H9 (cell line): Measurements from ENCODE around the gene PTGES2. TPM values are rescaled to one million over a fixed set of nuclear protein-coding genes. Genes with fewer than 3 reads are reported as not detected.

ENCODE experiments used
- DNase-seq: peaks from one replicate; pipeline ENCODE4 v3.0.0-alpha.2; 2017
- H2AFZ ChIP-seq: one replicate; pipeline ENCODE4 v1.6.1; 2013; ENCODE audit warnings: mild to moderate bottlenecking, low read length, control low read depth, moderate library complexity
- H2AK5ac ChIP-seq: 2 replicates; pipeline ENCODE4 v1.6.1; 2013; ENCODE audit warnings: low read length, control low read depth, mixed read lengths; ENCODE audit not compliant: insufficient read length
- H2BK120ac ChIP-seq: one replicate; pipeline ENCODE4 v1.6.1; 2013; ENCODE audit warnings: low read depth, mild to moderate bottlenecking, low read length, control low read depth, inconsistent platforms; ENCODE audit not compliant: poor library complexity, severe bottlenecking
- H2BK12ac ChIP-seq: 2 replicates; pipeline ENCODE4 v1.6.1; 2013; ENCODE audit warnings: low read length, control low read depth, mixed read lengths, low read depth; ENCODE audit not compliant: insufficient read length
- H2BK15ac ChIP-seq: 2 replicates; pipeline ENCODE4 v1.6.1; 2013; ENCODE audit warnings: low read depth, low read length, control low read depth
- H2BK20ac ChIP-seq: one replicate; pipeline ENCODE4 v1.6.1; 2013; ENCODE audit warnings: low read depth, mild to moderate bottlenecking, low read length, control low read depth, inconsistent platforms; ENCODE audit not compliant: poor library complexity, severe bottlenecking
- H2BK5ac ChIP-seq: 2 replicates; pipeline ENCODE4 v1.6.1; 2013; ENCODE audit warnings: low read length, control low read depth, mixed read lengths; ENCODE audit not compliant: insufficient read length
- H3K14ac ChIP-seq: 2 replicates; pipeline ENCODE4 v1.6.1; 2013; ENCODE audit warnings: low read length, control low read depth; ENCODE audit not compliant: insufficient read depth
- H3K18ac ChIP-seq: 2 replicates; pipeline ENCODE4 v1.6.1; 2013; ENCODE audit warnings: low read depth, mild to moderate bottlenecking, mixed read lengths, low read length, control low read depth; ENCODE audit not compliant: insufficient read length
- H3K23ac ChIP-seq: 2 replicates; pipeline ENCODE4 v1.6.1; 2013; ENCODE audit warnings: low read length, control low read depth, mixed read lengths, low read depth; ENCODE audit not compliant: insufficient read length
- H3K23me2 ChIP-seq: 2 replicates; pipeline ENCODE4 v1.6.1; 2013; ENCODE audit warnings: low read depth, mild to moderate bottlenecking, mixed read lengths, low read length, control low read depth; ENCODE audit not compliant: insufficient read length, poor library complexity, severe bottlenecking
- H3K27ac ChIP-seq: 2 replicates; pipeline ENCODE4 v1.5.1; 2013; ENCODE audit warnings: low read length, control low read depth, mixed read lengths, low read depth; ENCODE audit not compliant: insufficient read length
- H3K27me3 ChIP-seq: 2 replicates; pipeline ENCODE4 v1.6.1; 2013; ENCODE audit warnings: low read length, control low read depth, inconsistent platforms; ENCODE audit not compliant: insufficient read depth
- H3K4ac ChIP-seq: 2 replicates; pipeline ENCODE4 v1.6.1; 2013; ENCODE audit warnings: low read depth, mild to moderate bottlenecking, control low read depth, inconsistent platforms, low read length, moderate library complexity
- H3K4me1 ChIP-seq: 2 replicates; pipeline ENCODE4 v1.6.1; 2013; ENCODE audit warnings: low read length, control low read depth, inconsistent platforms; ENCODE audit not compliant: insufficient read depth
- H3K4me2 ChIP-seq: 2 replicates; pipeline ENCODE4 v1.6.1; 2013; ENCODE audit warnings: low read length, control low read depth, mixed read lengths; ENCODE audit not compliant: insufficient read length, insufficient read depth
- H3K56ac ChIP-seq: 2 replicates; pipeline ENCODE4 v1.6.1; 2013; ENCODE audit warnings: low read depth, mild to moderate bottlenecking, mixed read lengths, low read length, control low read depth; ENCODE audit not compliant: insufficient read length
- H3K79me1 ChIP-seq: 2 replicates; pipeline ENCODE4 v1.6.1; 2013; ENCODE audit warnings: low read depth, mild to moderate bottlenecking, moderate library complexity, low read length, control low read depth, inconsistent platforms; ENCODE audit not compliant: insufficient read depth, poor library complexity, severe bottlenecking
- H3K79me2 ChIP-seq: 2 replicates; pipeline ENCODE4 v1.6.1; 2013; ENCODE audit warnings: low read length, control low read depth, inconsistent platforms; ENCODE audit not compliant: insufficient read depth
- H3K9ac ChIP-seq: 2 replicates; pipeline ENCODE4 v1.6.1; 2013; ENCODE audit warnings: low read length, control low read depth, mixed read lengths; ENCODE audit not compliant: insufficient read length; ENCODE audit errors: extremely low read depth
- H3K9me3 ChIP-seq: one replicate; pipeline ENCODE4 v1.6.1; 2013; ENCODE audit warnings: low read depth, low read length, inconsistent platforms; ENCODE audit not compliant: control insufficient read depth
- H3T11ph ChIP-seq: one replicate; pipeline ENCODE4 v1.6.1; 2013; ENCODE audit warnings: mild to moderate bottlenecking, low read length, control low read depth, inconsistent platforms
- H4K20me1 ChIP-seq: one replicate; pipeline ENCODE4 v1.6.1; 2013; ENCODE audit not compliant: control insufficient read depth, insufficient read length, insufficient read depth
- H4K5ac ChIP-seq: 2 replicates; pipeline ENCODE4 v1.6.1; 2013; ENCODE audit warnings: low read depth, mild to moderate bottlenecking, mixed read lengths, low read length, control low read depth; ENCODE audit not compliant: insufficient read length
- H4K8ac ChIP-seq: replicated peaks from 2 replicates; pipeline ENCODE4 v1.6.1; 2013; ENCODE audit warnings: low read length, control low read depth, mixed read lengths, low read depth; ENCODE audit not compliant: insufficient read length
- H4K91ac ChIP-seq: 2 replicates; pipeline ENCODE4 v1.6.1; 2013; ENCODE audit warnings: low read depth, mild to moderate bottlenecking, moderate library complexity, mixed read lengths, low read length, control low read depth; ENCODE audit not compliant: insufficient read length
- H3K27ac Mint-ChIP-seq, 3 experiments: 2 replicates in 2 of 3; 3 replicates in 1 of 3; pipeline ENCODE4 v1.8.0; 2020 to 2021; ENCODE audit warnings: mixed read lengths in 3 of 3, mild to moderate bottlenecking in 1 of 3, moderate library complexity in 1 of 3
- H3K27me3 Mint-ChIP-seq: 2 replicates; pipeline ENCODE4 v1.8.0; 2021; ENCODE audit warnings: low read depth, mild to moderate bottlenecking, moderate library complexity, mixed read lengths
- H3K36me3 Mint-ChIP-seq, 3 experiments: 2 replicates in 2 of 3; 3 replicates in 1 of 3; pipeline ENCODE4 v1.8.0; 2020 to 2021; ENCODE audit warnings: low read depth in 3 of 3, mixed read lengths in 3 of 3; ENCODE audit not compliant: insufficient read depth in 1 of 3
- H3K4me1 Mint-ChIP-seq, 2 experiments: 2 replicates each; pipeline ENCODE4 v1.8.0; 2020; ENCODE audit warnings: mixed read lengths in 2 of 2
- H3K4me3 Mint-ChIP-seq, 2 experiments: 2 replicates in 1 of 2; 3 replicates in 1 of 2; pipeline ENCODE4 v1.8.0; 2020 to 2021; ENCODE audit warnings: mild to moderate bottlenecking in 2 of 2, mixed read lengths in 2 of 2, moderate library complexity in 1 of 2
- H3K9me3 Mint-ChIP-seq, 2 experiments: 2 replicates in 1 of 2; 3 replicates in 1 of 2; pipeline ENCODE4 v1.8.0; 2020; ENCODE audit warnings: mild to moderate bottlenecking in 2 of 2, mixed read lengths in 2 of 2, moderate library complexity in 1 of 2
- CTCF ChIP-seq: fragments of 200-600 bp; sonication (generic); conservative IDR thresholded peaks from 3 replicates; pipeline ENCODE4 v1.8.0; 2021; ENCODE audit warnings: antibody characterized with exemption, mild to moderate bottlenecking
- WGBS: extraction: QIAGEN DNeasy Blood & Tissue Kit; methylation state at CpG from one replicate; pipeline ENCODE4 v1.1.7; 2013; ENCODE audit warnings: missing lambda C conversion rate, low lambda C conversion rate, mixed read lengths; ENCODE audit not compliant: insufficient read length; ENCODE audit errors: extremely low coverage; 5-methylcytosine and 5-hydroxymethylcytosine counted together
- total RNA-seq: library from RNA; stranded (reverse); gene quantifications from 2 replicates; pipeline ENCODE4 v1.2.1, GENCODE V29; 2021

Gene PTGES2
- total RNA-seq, 1 experiment from 2014 or later = 63.9 TPM

GRCh38 chr9:128093011-128093410, 34.5 kb downstream of the PTGES2 start:
- no peak for TF ChIP-seq CTCF
- no peaks in the 10 kb centered on the region for H3K9me3 Mint-ChIP-seq
- H3K4me1 ChIP-seq = no peaks in the 10 kb centered on the region
- WGBS = no CpG with 5 or more reads among the region's 4 CpGs
- no peaks in the 10 kb centered on the region for H4K20me1 ChIP-seq
- H3K4me1 Mint-ChIP-seq = peaks cover 33 to 35% of the 10 kb centered on the region in 2 experiments
- H3K9me3 ChIP-seq = no peaks in the 10 kb centered on the region
- no peak overlapping the region for H4K91ac ChIP-seq
- H3T11ph ChIP-seq = no peak overlapping the region
- no peak overlapping the region for H3K56ac ChIP-seq
- H3K23ac ChIP-seq = no peak overlapping the region
- no peak overlapping the region for H4K5ac ChIP-seq
- H3K27ac Mint-ChIP-seq = peak overlapping the region in 2 of 3 experiments; percentile 84 to 98; a peak in 2 of 7 replicates
- no peaks in the 10 kb centered on the region for H3K23me2 ChIP-seq
- H3K79me1 ChIP-seq = peaks cover 8% of the 10 kb centered on the region
- no peak overlapping the region for H2AK5ac ChIP-seq
- no peak overlapping the region for H3K4ac ChIP-seq
- no peak overlapping the region for H3K27ac ChIP-seq
- H3K14ac ChIP-seq = no peak overlapping the region
- H3K4me3 Mint-ChIP-seq = no peak overlapping the region
- no peak overlapping the region for H3K18ac ChIP-seq
- no peaks in the 10 kb centered on the region; the same call in 1 of the 2 replicates for H3K79me2 ChIP-seq
- no peaks in the 10 kb centered on the region for H3K27me3 ChIP-seq
- no peak overlapping the region for H3K4me2 ChIP-seq
- H4K8ac ChIP-seq = no peak overlapping the region
- no peak overlapping the region for H2BK15ac ChIP-seq
- no peak overlapping the region for H2BK120ac ChIP-seq
- no peak overlapping the region for H2AFZ ChIP-seq
- no peaks in the 10 kb centered on the region for H3K27me3 Mint-ChIP-seq
- no peak overlapping the region for H2BK20ac ChIP-seq
- H3K36me3 Mint-ChIP-seq = peaks cover 0 to 1% (median 0%) of the 10 kb centered on the region in 3 experiments; a peak in 2 of 7 replicates
- no peak overlapping the region for H3K9ac ChIP-seq
- H2BK12ac ChIP-seq = no peak overlapping the region
- DNase-seq = no peak
- no peak overlapping the region for H2BK5ac ChIP-seq
